Activated T-helper 1 cell treated with anti-CD3 and anti-CD28 coated beads, Interleukin-12 subunit alpha, Interleukin-12 subunit beta, Interleukin-2, Interleukin-4 antibody, amounts not matched to agents 30 ng/mL and 10 ng/mL and 1 ng/mL, durations not matched to agents 14 hours and 24 hours and 36 hours (primary cell): Measurements from ENCODE around the gene FASN. TPM values are rescaled to one million over a fixed set of nuclear protein-coding genes. Genes with fewer than 3 reads are reported as not detected.
A peak's percentile ranks its signal among the peaks of the same experiment; 100 is the strongest.

Source experiments
- DNase-seq: peaks from one replicate; pipeline ENCODE4 v3.0.0; 2021; ENCODE audit warnings: low spot score
- H3K27ac Mint-ChIP-seq: one replicate; pipeline ENCODE4 v1.8.0; 2021; ENCODE audit warnings: mild to moderate bottlenecking, mixed read lengths
- H3K27me3 Mint-ChIP-seq: one replicate; pipeline ENCODE4 v1.8.0; 2022; ENCODE audit warnings: mild to moderate bottlenecking, moderate library complexity, mixed read lengths; ENCODE audit not compliant: insufficient read depth
- H3K36me3 Mint-ChIP-seq: one replicate; pipeline ENCODE4 v1.8.0; 2021; ENCODE audit warnings: low read depth, mixed read lengths
- H3K4me1 Mint-ChIP-seq: one replicate; pipeline ENCODE4 v1.8.0; 2021; ENCODE audit warnings: low read depth, mixed read lengths
- H3K4me3 Mint-ChIP-seq: one replicate; pipeline ENCODE4 v1.8.0; 2021; ENCODE audit warnings: mild to moderate bottlenecking, moderate library complexity, mixed read lengths
- H3K9me3 Mint-ChIP-seq: one replicate; pipeline ENCODE4 v1.8.0; 2021; ENCODE audit warnings: mixed read lengths
- intact Hi-C: fragments of 100-400 bp; cut with micrococcal nuclease; formaldehyde crosslinking; loops from one replicate; pipeline ENCODE4 v1.15.1; 2024
- total RNA-seq: library from RNA; stranded (reverse); gene quantifications from 2 replicates; pipeline ENCODE4 v1.2.3, GENCODE V29; 2022

Gene FASN
- total RNA-seq, 1 donor from 2014 or later, result 421 TPM

GRCh38 chr17:82113422-82113821 lies 15.4 kb upstream of the FASN start:
- H3K4me1 Mint-ChIP-seq, result no peaks in the 10 kb centered on the region
- intact Hi-C loops, result no loop called here
- no peak overlapping the region for H3K4me3 Mint-ChIP-seq
- H3K9me3 Mint-ChIP-seq, result no peaks in the 10 kb centered on the region
- no peaks in the 10 kb centered on the region for H3K36me3 Mint-ChIP-seq
- DNase-seq, result no peak
- H3K27me3 Mint-ChIP-seq, result no peaks in the 10 kb centered on the region
- H3K27ac Mint-ChIP-seq, result no peak overlapping the region

GRCh38 chr17:82112914-82113311 lies 14.9 kb upstream of the FASN start:
- Mint-ChIP-seq H3K27ac (no peak overlapping the region), H3K27me3 (no peaks in the 10 kb centered on the region), H3K4me1 (no peaks in the 10 kb centered on the region)

GRCh38 chr17:82112181-82112913 lies 14.3 kb upstream of the FASN start:
- no peaks in the 10 kb centered on the region for H3K36me3 Mint-ChIP-seq
- intact Hi-C loops, result no loop called here
- no peaks in the 10 kb centered on the region for H3K9me3 Mint-ChIP-seq
- no peak overlapping the region for H3K4me3 Mint-ChIP-seq
- H3K4me1 Mint-ChIP-seq, result no peaks in the 10 kb centered on the region
- H3K27ac Mint-ChIP-seq, result no peak overlapping the region
- DNase-seq, result no peak
- H3K27me3 Mint-ChIP-seq, result no peaks in the 10 kb centered on the region

More at GRCh38 chr17:82112914-82113311, 14.9 kb upstream of the FASN start:
- no peak overlapping the region for H3K4me3 Mint-ChIP-seq
- intact Hi-C loops, result no loop called here
- H3K36me3 Mint-ChIP-seq, result no peaks in the 10 kb centered on the region
- no peak for DNase-seq
- H3K9me3 Mint-ChIP-seq, result no peaks in the 10 kb centered on the region

- H3K9me3 Mint-ChIP-seq, result no peaks in the 10 kb centered on the region
- H3K27ac Mint-ChIP-seq, result no peak overlapping the region
- peaks cover 11% of the 10 kb centered on the region for H3K4me1 Mint-ChIP-seq
- H3K36me3 Mint-ChIP-seq, result no peaks in the 10 kb centered on the region
- DNase-seq, result no peak
- no peak overlapping the region for H3K4me3 Mint-ChIP-seq
- H3K27me3 Mint-ChIP-seq, result no peaks in the 10 kb centered on the region
- intact Hi-C loops, result no loop called here
These were observed 12.3 kb upstream of the FASN start for GRCh38 chr17:82110298-82110697.

- Mint-ChIP-seq H3K4me3 (no peak overlapping the region), H3K9me3 (no peaks in the 10 kb centered on the region), H3K4me1 (peaks cover 11% of the 10 kb centered on the region), H3K27ac (no peak overlapping the region), H3K36me3 (no peaks in the 10 kb centered on the region), H3K27me3 (no peaks in the 10 kb centered on the region)
- no peak for DNase-seq
- intact Hi-C loops, result no loop called here
These were observed 11.0 kb upstream of the FASN start for GRCh38 chr17:82108961-82109475.

GRCh38 chr17:82108496-82108945 lies 10.5 kb upstream of the FASN start:
- H3K9me3 Mint-ChIP-seq, result no peaks in the 10 kb centered on the region
- H3K27ac Mint-ChIP-seq, result no peak overlapping the region
- no peak overlapping the region for H3K4me3 Mint-ChIP-seq
- no peaks in the 10 kb centered on the region for H3K27me3 Mint-ChIP-seq
- no peaks in the 10 kb centered on the region for H3K36me3 Mint-ChIP-seq
- intact Hi-C loops, result no loop called here
- DNase-seq, result no peak
- peaks cover 11% of the 10 kb centered on the region for H3K4me1 Mint-ChIP-seq

- Mint-ChIP-seq H3K4me3 (no peak overlapping the region), H3K27me3 (no peaks in the 10 kb centered on the region), H3K36me3 (no peaks in the 10 kb centered on the region), H3K9me3 (no peaks in the 10 kb centered on the region), H3K4me1 (peaks cover 11% of the 10 kb centered on the region), H3K27ac (no peak overlapping the region)
- no peak for DNase-seq
- intact Hi-C loops, result no loop called here
These were observed 10.0 kb upstream of the FASN start for GRCh38 chr17:82108038-82108437.

GRCh38 chr17:82107341-82107860 lies 9.4 kb upstream of the FASN start:
- peaks cover under 1% of the 10 kb centered on the region for H3K36me3 Mint-ChIP-seq
- H3K4me3 Mint-ChIP-seq, result no peak overlapping the region
- H3K27ac Mint-ChIP-seq, result no peak overlapping the region
- H3K9me3 Mint-ChIP-seq, result no peaks in the 10 kb centered on the region
- H3K4me1 Mint-ChIP-seq, result peaks cover 11% of the 10 kb centered on the region
- intact Hi-C loops, result loop anchor here (2.0 kb wide), 1 partner anchor 19 kb away; no protein-coding TSS in a partner anchor
- DNase-seq, result no peak
- no peaks in the 10 kb centered on the region for H3K27me3 Mint-ChIP-seq

- Mint-ChIP-seq H3K4me3 (peak overlapping the region; percentile 88), H3K36me3 (peaks cover 2% of the 10 kb centered on the region), H3K9me3 (no peaks in the 10 kb centered on the region), H3K4me1 (peaks cover 11% of the 10 kb centered on the region), H3K27ac (peak overlapping the region; percentile 96), H3K27me3 (no peaks in the 10 kb centered on the region)
- no peak for DNase-seq
- intact Hi-C loops, result loop anchor here (1.0 to 2.0 kb wide), 3 partner anchors 8 to 48 kb away; partner anchors contain the start of gene FASN
These were observed 8.8 kb upstream of the FASN start for GRCh38 chr17:82106688-82107305.

GRCh38 chr17:82105882-82106687 lies 8.0 kb upstream of the FASN start:
- DNase-seq, result peak; percentile 54
- H3K27me3 Mint-ChIP-seq, result no peaks in the 10 kb centered on the region

GRCh38 chr17:82105417-82105881 lies 7.4 kb upstream of the FASN start:
- peak overlapping the region; percentile 88 for H3K4me3 Mint-ChIP-seq
- H3K4me1 Mint-ChIP-seq, result peaks cover 11% of the 10 kb centered on the region
- H3K27ac Mint-ChIP-seq, result peak overlapping the region; percentile 96
- no peak for DNase-seq
- H3K27me3 Mint-ChIP-seq, result no peaks in the 10 kb centered on the region
- H3K36me3 Mint-ChIP-seq, result peaks cover 4% of the 10 kb centered on the region
- H3K9me3 Mint-ChIP-seq, result no peaks in the 10 kb centered on the region
- intact Hi-C loops, result no loop called here

More at GRCh38 chr17:82105882-82106687, 8.0 kb upstream of the FASN start:
- intact Hi-C loops, result loop anchor here (1.0 to 2.0 kb wide), 3 partner anchors 8 to 48 kb away; partner anchors contain the start of gene FASN
- H3K4me1 Mint-ChIP-seq, result peaks cover 11% of the 10 kb centered on the region
- no peaks in the 10 kb centered on the region for H3K9me3 Mint-ChIP-seq
- H3K36me3 Mint-ChIP-seq, result peaks cover 4% of the 10 kb centered on the region
- peak overlapping the region; percentile 88 for H3K4me3 Mint-ChIP-seq
- H3K27ac Mint-ChIP-seq, result peak overlapping the region; percentile 96

GRCh38 chr17:82104797-82105416 lies 6.9 kb upstream of the FASN start:
- no peak for DNase-seq
- Mint-ChIP-seq H3K9me3 (no peaks in the 10 kb centered on the region), H3K36me3 (peaks cover 4% of the 10 kb centered on the region), H3K4me3 (peak overlapping the region; percentile 88), H3K27me3 (no peaks in the 10 kb centered on the region), H3K27ac (peak overlapping the region; percentile 34), H3K4me1 (peaks cover 11% of the 10 kb centered on the region)
- intact Hi-C loops, result no loop called here
